NCI-H2107 (cell line): Measurements from ENCODE around the gene MAPK12.
"Not testable (repeated sequence)": the region's sequence is repeated elsewhere in the genome, so short reads cannot be mapped to it uniquely, and the experiment has no call there.

Experiments used
- DNase-seq: peaks from one replicate; lab custom pipeline; 2025; lab: John Stamatoyannopoulos, UW

MAPK12 gene

GRCh38 chr22:50216055-50216683, 45.3 kb downstream of the MAPK12 start:
- DNase-seq = no peak

- DNase-seq = no peak
Measured at GRCh38 chr22:50215297-50216054, 46.0 kb downstream of the MAPK12 start.

GRCh38 chr22:50213263-50213662, 48.2 kb downstream of the MAPK12 start:
- DNase-seq = no peak

- no peak for DNase-seq
Measured at GRCh38 chr22:50211147-50211546, 50.3 kb downstream of the MAPK12 start.

- no peak for DNase-seq
Measured at GRCh38 chr22:50210378-50211139, 50.9 kb downstream of the MAPK12 start.

- no peak for DNase-seq
Measured at GRCh38 chr22:50209893-50210292, 51.6 kb downstream of the MAPK12 start.

GRCh38 chr22:50208939-50209892, 52.3 kb downstream of the MAPK12 start:
- no peak for DNase-seq

- DNase-seq = no peak
Measured at GRCh38 chr22:50208430-50208938, 53.0 kb downstream of the MAPK12 start.

- no peak for DNase-seq
Measured at GRCh38 chr22:50207383-50208140, 53.9 kb downstream of the MAPK12 start.

GRCh38 chr22:50206599-50206998, 54.9 kb downstream of the MAPK12 start:
- DNase-seq = no peak

GRCh38 chr22:50205781-50206569, 55.5 kb downstream of the MAPK12 start:
- DNase-seq = no peak

GRCh38 chr22:50204998-50205397, 56.5 kb downstream of the MAPK12 start:
- not testable (repeated sequence) for DNase-seq

- DNase-seq = no peak
Measured at GRCh38 chr22:50204571-50204970, 56.9 kb downstream of the MAPK12 start.

GRCh38 chr22:50203288-50203687, 58.2 kb downstream of the MAPK12 start:
- no peak for DNase-seq
